Muscle of leg (tissue), 11 donors: ENCODE data around the gene ZEB2. TPM values are rescaled to one million over a fixed set of nuclear protein-coding genes. Genes with fewer than 3 reads are reported as not detected.
A peak's percentile ranks its signal among the peaks of the same experiment; 100 is the strongest.

Source experiments
- DNase-seq: peaks from one replicate; pipeline ENCODE4 v3.0.0; 2013
- H3K27ac ChIP-seq: one replicate; pipeline ENCODE4 v1.5.1; 2013; ENCODE audit warnings: mild to moderate bottlenecking, low read length, control low read depth
- H3K27me3 ChIP-seq: one replicate; pipeline ENCODE4 v1.6.1; 2013; ENCODE audit warnings: low read length; ENCODE audit not compliant: control insufficient read depth, insufficient read depth
- H3K36me3 ChIP-seq: one replicate; pipeline ENCODE4 v1.6.1; 2013; ENCODE audit warnings: low read length; ENCODE audit not compliant: control insufficient read depth, insufficient read depth
- H3K4me1 ChIP-seq: one replicate; pipeline ENCODE4 v1.6.1; 2013; ENCODE audit warnings: low read length; ENCODE audit not compliant: control insufficient read depth, insufficient read depth
- H3K4me3 ChIP-seq: one replicate; pipeline ENCODE4 v1.5.1; 2013; ENCODE audit warnings: low read length, control low read depth
- H3K9me3 ChIP-seq: replicated peaks from 2 replicates; pipeline ENCODE4 v1.6.1; 2013; ENCODE audit warnings: low read depth, low read length; ENCODE audit not compliant: control insufficient read depth
- WGBS: methylation state at CpG from one replicate; pipeline ENCODE4 v1.1.5; 2013; ENCODE audit warnings: missing lambda C conversion rate; ENCODE audit not compliant: insufficient coverage; 5-methylcytosine and 5-hydroxymethylcytosine counted together
- polyA plus RNA-seq, 8 donors: library from polyadenylated mRNA; unstranded; fragments of 120-200 nt; gene quantifications; one replicate each; pipeline versions ENCODE4 v1.2.1 to v1.2.3, GENCODE V29; 2013; ENCODE audit warnings: inconsistent platforms in 1 of 8, low replicate concordance in 1 of 8; ENCODE audit not compliant: insufficient read length in 8 of 8, insufficient read depth in 1 of 8
- total RNA-seq: library from RNA; stranded (reverse); fragments of 120-200 nt; gene quantifications from one replicate; pipeline ENCODE4 v1.2.4, GENCODE V29; 2013

The ZEB2 gene
- total and polyA plus RNA-seq, 9 donors = 90.0 to 163 (median 118) TPM

GRCh38 chr2:144522176-144522896 lies 2.4 kb upstream of the ZEB2 start:
- peaks cover 24% of the 10 kb centered on the region for H3K4me1 ChIP-seq
- peak; percentile 25 for DNase-seq

GRCh38 chr2:144521686-144522085 lies 1.8 kb upstream of the ZEB2 start:
- H3K4me3 ChIP-seq = peak overlapping the region; percentile 20
- peak overlapping the region; percentile 99 for H3K27ac ChIP-seq
- peaks cover 8% of the 10 kb centered on the region for H3K27me3 ChIP-seq
- no CpG with 5 or more reads among the region's 4 CpGs for WGBS
- H3K36me3 ChIP-seq = no peaks in the 10 kb centered on the region
- DNase-seq = peak; percentile 45
- no peaks in the 10 kb centered on the region for H3K9me3 ChIP-seq
- peaks cover 24% of the 10 kb centered on the region for H3K4me1 ChIP-seq

More at GRCh38 chr2:144522176-144522896, 2.4 kb upstream of the ZEB2 start:
- H3K36me3 ChIP-seq = no peaks in the 10 kb centered on the region
- peaks cover 8% of the 10 kb centered on the region for H3K27me3 ChIP-seq
- peak overlapping the region; percentile 52 for H3K4me3 ChIP-seq
- H3K27ac ChIP-seq = peak overlapping the region; percentile 99
- 53% methylated on average over 5 of the region's 8 CpGs for WGBS
- no peaks in the 10 kb centered on the region for H3K9me3 ChIP-seq

GRCh38 chr2:144520756-144521487 lies 1.0 kb upstream of the ZEB2 start:
- Histone ChIP-seq H3K4me1 (peaks cover 24% of the 10 kb centered on the region), H3K36me3 (no peaks in the 10 kb centered on the region), H3K4me3 (peak overlapping the region; percentile 38), H3K9me3 (no peaks in the 10 kb centered on the region), H3K27ac (peak overlapping the region; percentile 99), H3K27me3 (peaks cover 8% of the 10 kb centered on the region)
- WGBS = no CpG with 5 or more reads among the region's 8 CpGs
- DNase-seq = peak; percentile 96

GRCh38 chr2:144519597-144519933 lies 354 bp downstream of the ZEB2 start:
- peaks cover 8% of the 10 kb centered on the region for H3K27me3 ChIP-seq
- DNase-seq = no peak
- no peaks in the 10 kb centered on the region for H3K9me3 ChIP-seq
- H3K4me1 ChIP-seq = peaks cover 28% of the 10 kb centered on the region
- peaks cover 9% of the 10 kb centered on the region for H3K36me3 ChIP-seq
- peak overlapping the region; percentile 99 for H3K27ac ChIP-seq
- peak overlapping the region; percentile 80 for H3K4me3 ChIP-seq
- WGBS = no CpG with 5 or more reads among the region's 3 CpGs

- Histone ChIP-seq H3K9me3 (no peaks in the 10 kb centered on the region), H3K4me1 (peaks cover 28% of the 10 kb centered on the region)
Observed at GRCh38 chr2:144518748-144519596, 947 bp downstream of the ZEB2 start.

GRCh38 chr2:144517866-144518747 lies 1.8 kb downstream of the ZEB2 start:
- 0% methylated on average over 4 of the region's 21 CpGs for WGBS
- Histone ChIP-seq H3K27me3 (peaks cover 6% of the 10 kb centered on the region), H3K27ac (peak overlapping the region; percentile 99), H3K36me3 (peaks cover 17% of the 10 kb centered on the region), H3K4me1 (peaks cover 24% of the 10 kb centered on the region), H3K9me3 (no peaks in the 10 kb centered on the region), H3K4me3 (peak overlapping the region; percentile 80)
- peak; percentile 86 for DNase-seq

More at GRCh38 chr2:144518748-144519596, 947 bp downstream of the ZEB2 start:
- no CpG with 5 or more reads among the region's 8 CpGs for WGBS
- peaks cover 8% of the 10 kb centered on the region for H3K27me3 ChIP-seq
- peaks cover 12% of the 10 kb centered on the region for H3K36me3 ChIP-seq
- DNase-seq = peak; percentile 71
- peak overlapping the region; percentile 80 for H3K4me3 ChIP-seq
- H3K27ac ChIP-seq = peak overlapping the region; percentile 99

- DNase-seq = peak; percentile 89
- H3K36me3 ChIP-seq = peaks cover 24% of the 10 kb centered on the region
- no peaks in the 10 kb centered on the region for H3K27me3 ChIP-seq
- no peaks in the 10 kb centered on the region for H3K9me3 ChIP-seq
- peak overlapping the region; percentile 80 for H3K4me3 ChIP-seq
- H3K27ac ChIP-seq = peak overlapping the region; percentile 99
- under 1% methylated on average over 42 of the region's 83 CpGs for WGBS
- peaks cover 23% of the 10 kb centered on the region for H3K4me1 ChIP-seq
Observed at GRCh38 chr2:144516981-144517865, 2.7 kb downstream of the ZEB2 start.

- Histone ChIP-seq H3K27ac (peak overlapping the region; percentile 97), H3K4me3 (peak overlapping the region; percentile 76), H3K36me3 (peaks cover 27% of the 10 kb centered on the region), H3K4me1 (peaks cover 22% of the 10 kb centered on the region), H3K9me3 (no peaks in the 10 kb centered on the region), H3K27me3 (no peaks in the 10 kb centered on the region)
- DNase-seq = peak; percentile 53
- WGBS = 0% methylated on average over 57 of the region's 57 CpGs
Observed at GRCh38 chr2:144516411-144516980, 3.4 kb downstream of the ZEB2 start.
